Measurements from ENCODE around the gene MBD5.

The MBD5 gene

GRCh38 chr2:148282201-148282600, 261.3 kb downstream of the MBD5 start:
- ChIA-PET POLR2A (no interaction called here), CTCF (no interaction called here)
- DNase-seq (ENCODE audit: extremely low spot score): no peak
- TF ChIP-seq PKNOX1 (IDR thresholded peaks at IDR 0.05) (no peak), TARDBP (IDR thresholded peaks at IDR 0.05) (no peak), HDGF (IDR thresholded peaks at IDR 0.05; ENCODE audit: borderline replicate concordance) (no peak), SUZ12 (IDR thresholded peaks at IDR 0.05) (no peak), LEF1 (IDR thresholded peaks at IDR 0.05; ENCODE audit: borderline replicate concordance) (no peak), ELF4 (IDR thresholded peaks at IDR 0.05) (no peak), ZNF384 (IDR thresholded peaks at IDR 0.05) (no peak), FOXM1 (IDR thresholded peaks at IDR 0.05; ENCODE audit: borderline replicate concordance) (no peak), L3MBTL2 (conservative IDR thresholded peaks at IDR 0.05) (no peak), BHLHE40 (IDR thresholded peaks at IDR 0.05; ENCODE audit: borderline replicate concordance) (no peak), ARNT (IDR thresholded peaks at IDR 0.05) (no peak)

GRCh38 chr2:148292431-148292830, 271.5 kb downstream of the MBD5 start:
- ChIA-PET CTCF (no interaction called here), POLR2A (no interaction called here)
- TF ChIP-seq ZNF384 (IDR thresholded peaks at IDR 0.05) (no peak), LEF1 (IDR thresholded peaks at IDR 0.05; ENCODE audit: borderline replicate concordance) (no peak), HDGF (IDR thresholded peaks at IDR 0.05; ENCODE audit: borderline replicate concordance) (no peak), FOXA1 (IDR thresholded peaks at IDR 0.05) (no peak), BHLHE40 (IDR thresholded peaks at IDR 0.05; ENCODE audit: borderline replicate concordance) (no peak), NFRKB (IDR thresholded peaks at IDR 0.05) (no peak), FOXK2 (IDR thresholded peaks at IDR 0.05) (no peak), ARNT (IDR thresholded peaks at IDR 0.05) (no peak), CTBP1 (IDR thresholded peaks at IDR 0.05; ENCODE audit: borderline replicate concordance) (no peak), FOXM1 (IDR thresholded peaks at IDR 0.05; ENCODE audit: borderline replicate concordance) (no peak), L3MBTL2 (conservative IDR thresholded peaks at IDR 0.05) (no peak), PKNOX1 (IDR thresholded peaks at IDR 0.05) (no peak), SP1 (IDR thresholded peaks at IDR 0.05) (no peak), TARDBP (IDR thresholded peaks at IDR 0.05) (no peak), ELF4 (IDR thresholded peaks at IDR 0.05) (no peak), SUZ12 (IDR thresholded peaks at IDR 0.05) (no peak)
- no peak for DNase-seq (ENCODE audit: extremely low spot score)

- ChIA-PET CTCF (no interaction called here), POLR2A (no interaction called here)
- no peak for TF ChIP-seq PKNOX1 (IDR thresholded peaks at IDR 0.05)
- no peak for TF ChIP-seq SUZ12 (IDR thresholded peaks at IDR 0.05)
- TF ChIP-seq LEF1 (IDR thresholded peaks at IDR 0.05; ENCODE audit: borderline replicate concordance): no peak
- TF ChIP-seq ZNF384 (IDR thresholded peaks at IDR 0.05): no peak
- TF ChIP-seq HDGF (IDR thresholded peaks at IDR 0.05; ENCODE audit: borderline replicate concordance): no peak
- TF ChIP-seq TARDBP (IDR thresholded peaks at IDR 0.05): no peak
- no peak for TF ChIP-seq CTBP1 (IDR thresholded peaks at IDR 0.05; ENCODE audit: borderline replicate concordance)
- no peak for TF ChIP-seq BHLHE40 (IDR thresholded peaks at IDR 0.05; ENCODE audit: borderline replicate concordance)
- no peak for TF ChIP-seq L3MBTL2 (conservative IDR thresholded peaks at IDR 0.05)
- no peak for TF ChIP-seq NFRKB (IDR thresholded peaks at IDR 0.05)
- TF ChIP-seq FOXM1 (IDR thresholded peaks at IDR 0.05; ENCODE audit: borderline replicate concordance): no peak
- no peak for TF ChIP-seq SP1 (IDR thresholded peaks at IDR 0.05)
- TF ChIP-seq ELF4 (IDR thresholded peaks at IDR 0.05): no peak
- no peak for TF ChIP-seq FOXK2 (IDR thresholded peaks at IDR 0.05)
- DNase-seq (ENCODE audit: extremely low spot score): no peak
Observed at GRCh38 chr2:148298196-148298595, 277.3 kb downstream of the MBD5 start.

GRCh38 chr2:148299616-148300015, 278.7 kb downstream of the MBD5 start:
- ChIA-PET POLR2A (no interaction called here), CTCF (no interaction called here)
- DNase-seq (ENCODE audit: extremely low spot score): no peak
- TF ChIP-seq PKNOX1 (IDR thresholded peaks at IDR 0.05): no peak
- TF ChIP-seq ARNT (IDR thresholded peaks at IDR 0.05): no peak
- TF ChIP-seq CTBP1 (IDR thresholded peaks at IDR 0.05; ENCODE audit: borderline replicate concordance): no peak
- no peak for TF ChIP-seq FOXA1 (IDR thresholded peaks at IDR 0.05)
- TF ChIP-seq NFRKB (IDR thresholded peaks at IDR 0.05): no peak

- CTCF ChIA-PET: no interaction called here
- no peak for DNase-seq (ENCODE audit: extremely low spot score)
- TF ChIP-seq L3MBTL2 (conservative IDR thresholded peaks at IDR 0.05) (no peak), SP1 (IDR thresholded peaks at IDR 0.05) (no peak), CTBP1 (IDR thresholded peaks at IDR 0.05; ENCODE audit: borderline replicate concordance) (no peak), ELF4 (IDR thresholded peaks at IDR 0.05) (no peak), BHLHE40 (IDR thresholded peaks at IDR 0.05; ENCODE audit: borderline replicate concordance) (no peak), SUZ12 (IDR thresholded peaks at IDR 0.05) (no peak), FOXA1 (IDR thresholded peaks at IDR 0.05) (no peak), FOXK2 (IDR thresholded peaks at IDR 0.05) (no peak), NFRKB (IDR thresholded peaks at IDR 0.05) (no peak), ARNT (IDR thresholded peaks at IDR 0.05) (no peak), HDGF (IDR thresholded peaks at IDR 0.05; ENCODE audit: borderline replicate concordance) (no peak), TARDBP (IDR thresholded peaks at IDR 0.05) (no peak), ZNF384 (IDR thresholded peaks at IDR 0.05) (no peak)
Observed at GRCh38 chr2:148300544-148300943, 279.7 kb downstream of the MBD5 start.

GRCh38 chr2:148301362-148301761, 280.5 kb downstream of the MBD5 start:
- ChIA-PET POLR2A (no interaction called here), CTCF (no interaction called here)
- TF ChIP-seq SUZ12 (IDR thresholded peaks at IDR 0.05) (no peak), FOXM1 (IDR thresholded peaks at IDR 0.05; ENCODE audit: borderline replicate concordance) (no peak), HDGF (IDR thresholded peaks at IDR 0.05; ENCODE audit: borderline replicate concordance) (no peak), TARDBP (IDR thresholded peaks at IDR 0.05) (no peak), LEF1 (IDR thresholded peaks at IDR 0.05; ENCODE audit: borderline replicate concordance) (no peak), NFRKB (IDR thresholded peaks at IDR 0.05) (no peak), CTBP1 (IDR thresholded peaks at IDR 0.05; ENCODE audit: borderline replicate concordance) (no peak)
- no peak for DNase-seq (ENCODE audit: extremely low spot score)

More at GRCh38 chr2:148300544-148300943, 279.7 kb downstream of the MBD5 start:
- POLR2A ChIA-PET: no interaction called here
